HuH-7 (cell line): ENCODE data around the gene PPP5C.
"Not testable (repeated sequence)": the region's sequence is repeated elsewhere in the genome, so short reads cannot be mapped to it uniquely, and the experiment has no call there.

ENCODE experiments used
- DNase-seq: peaks from one replicate; pipeline ENCODE4 v3.0.0; 2011; ENCODE audit warnings: low spot score

The PPP5C gene

DNA sequence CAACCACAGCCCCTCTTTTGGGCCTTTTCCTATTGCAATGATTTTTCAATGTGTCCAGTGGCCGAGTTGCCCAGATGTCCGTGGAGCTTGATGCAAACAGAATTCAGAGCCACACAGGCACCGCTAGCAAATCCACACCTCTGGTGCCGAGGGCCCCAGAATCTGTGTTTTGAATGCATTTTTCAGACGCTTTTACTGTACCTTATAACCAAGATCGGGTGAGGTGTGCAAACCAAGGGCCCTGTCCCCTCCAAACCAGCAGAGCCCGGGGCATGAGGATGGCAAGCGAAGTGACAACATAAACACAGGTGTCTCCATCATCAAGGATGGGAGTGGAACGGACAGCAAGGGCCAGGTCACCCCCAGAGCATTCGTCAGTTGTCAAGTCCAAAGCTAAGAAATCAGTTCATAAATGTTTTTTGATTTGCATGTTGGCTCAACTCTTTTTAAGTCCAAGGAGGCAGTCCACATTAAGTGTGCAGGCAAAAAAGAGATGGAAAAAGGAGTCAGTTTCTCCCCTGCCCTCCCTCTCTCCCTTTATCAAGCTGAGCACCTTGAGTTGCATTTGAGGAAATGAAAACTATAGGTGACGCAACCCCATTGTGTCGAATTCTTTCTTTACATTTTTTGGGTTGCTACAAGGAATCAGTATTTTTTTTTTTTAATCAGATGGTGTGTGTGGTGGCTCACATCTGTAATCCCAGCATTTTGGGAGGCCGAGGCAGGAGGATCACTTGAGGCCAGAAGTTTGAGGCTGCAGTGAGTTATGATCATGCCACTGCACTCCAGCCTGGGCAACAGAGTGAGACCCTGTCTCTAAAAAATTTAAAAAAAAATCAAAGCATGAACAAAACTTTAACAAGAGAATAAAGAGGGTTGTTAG, 63.6 kb downstream of the PPP5C start:
- no peak for DNase-seq

- no peak for DNase-seq
Measured at GRCh38 chr19:46411088-46411924, 64.4 kb downstream of the PPP5C start.

DNA sequence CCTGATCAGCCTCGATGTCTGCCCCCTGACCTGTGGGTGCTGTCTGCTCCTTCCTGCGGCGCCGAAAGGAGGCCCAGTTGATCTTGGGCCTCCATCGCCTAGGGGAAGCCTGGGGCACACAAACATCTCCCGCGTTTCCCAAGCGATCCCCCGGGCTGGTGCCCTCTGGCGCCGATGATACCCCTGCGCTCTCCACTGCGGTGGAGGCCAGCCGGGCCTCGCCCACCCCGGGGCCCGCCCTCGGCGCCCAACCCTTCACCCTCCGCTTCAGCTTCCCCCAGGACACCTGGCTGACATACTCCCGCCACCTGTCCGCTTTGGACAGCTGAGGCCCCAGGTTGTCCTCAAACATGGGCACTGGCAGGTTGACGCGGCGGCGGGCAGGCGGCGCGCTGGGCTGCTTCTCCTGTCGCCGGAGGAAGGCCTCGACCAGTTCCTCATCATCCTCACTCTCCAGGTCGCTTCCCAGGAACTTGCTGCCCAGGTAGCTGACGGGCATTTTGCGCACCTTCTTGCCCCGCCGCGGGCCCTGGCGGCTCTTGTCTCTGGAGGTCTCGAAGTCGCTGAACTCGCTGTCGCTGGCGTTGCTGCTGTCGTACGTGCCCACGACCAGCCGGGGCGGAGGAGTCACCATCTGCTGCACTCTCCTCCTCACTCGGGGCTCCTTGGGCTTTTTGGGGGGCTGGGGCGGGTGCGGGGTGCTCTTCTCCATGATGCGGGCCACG, 65.2 kb downstream of the PPP5C start:
- DNase-seq = no peak

DNA sequence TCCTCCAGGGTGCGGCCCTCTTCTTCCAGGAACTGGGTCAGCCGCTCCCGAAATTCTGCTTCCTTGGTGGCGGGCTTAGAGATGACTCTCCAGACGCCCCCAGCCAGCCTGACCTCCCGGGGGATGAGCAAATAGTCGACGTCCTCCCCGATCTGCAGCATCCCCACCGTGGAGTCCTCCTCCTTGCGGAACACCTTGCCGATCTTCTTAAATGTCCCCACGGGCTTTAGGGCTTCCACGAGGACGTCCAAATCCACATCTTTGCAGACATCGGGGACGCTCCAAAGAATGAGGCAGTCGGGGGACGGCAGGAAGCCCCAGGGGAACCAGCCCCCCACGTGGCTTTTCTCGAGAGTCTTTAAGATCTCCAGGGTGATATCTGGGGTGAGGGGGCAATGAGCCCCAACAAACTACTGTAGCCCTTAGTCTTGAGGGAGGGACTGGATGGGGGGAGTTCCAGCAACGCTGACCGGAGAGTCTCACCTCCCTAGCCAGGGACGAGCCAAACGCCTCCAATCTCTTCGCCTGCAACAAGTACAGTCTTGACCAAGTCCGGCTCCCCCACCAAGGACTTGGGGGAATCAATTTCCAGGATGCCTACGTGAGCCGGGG, 65.9 kb downstream of the PPP5C start:
- DNase-seq = no peak

DNA sequence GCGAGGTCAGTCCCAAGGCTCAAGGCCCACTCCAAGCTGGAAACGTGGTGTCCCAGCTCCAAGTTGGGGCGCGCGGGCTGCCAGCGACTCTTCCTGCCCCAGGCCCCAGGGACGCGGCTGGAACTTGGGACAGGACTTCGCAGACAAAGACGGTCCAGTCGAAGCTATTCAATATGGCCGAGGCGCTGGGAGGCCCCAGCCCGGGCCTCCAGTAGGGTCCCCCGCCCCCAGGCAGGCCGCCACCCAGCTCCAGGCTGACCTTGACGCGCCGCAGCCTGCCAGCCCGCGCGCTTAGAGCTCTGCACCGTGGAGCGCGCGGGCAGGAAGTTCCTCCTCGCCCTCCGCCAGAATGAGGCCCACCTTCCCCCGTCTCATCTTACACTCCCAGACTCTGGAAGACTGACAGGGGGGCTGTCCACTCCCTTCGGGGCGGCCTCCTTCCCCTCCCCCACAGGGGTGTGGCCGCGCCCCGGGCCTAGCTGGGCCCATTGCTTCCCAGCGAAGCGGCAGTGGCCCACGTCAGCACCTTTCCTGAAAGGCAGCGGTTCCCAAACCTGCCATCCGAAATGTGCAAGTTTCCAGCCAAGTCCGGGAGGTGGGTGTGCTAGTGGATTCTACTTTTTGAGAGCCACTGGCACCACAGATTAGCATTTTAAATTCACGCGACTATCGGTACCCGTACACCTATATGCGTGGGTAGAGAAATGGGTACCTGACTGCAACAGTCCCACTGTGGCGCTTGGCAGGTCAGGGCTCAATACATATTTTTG, 66.6 kb downstream of the PPP5C start, which contains the start of gene CCDC8:
CCDC8 (minus strand) TSS at position 303 of the 770 bp plus-strand sequence. CDS start 754 bp downstream, outside the sequence.
- DNase-seq = peak; percentile 52

- DNase-seq = not testable (repeated sequence)
Measured at GRCh38 chr19:46414899-46415298, 68.0 kb downstream of the PPP5C start.

DNA sequence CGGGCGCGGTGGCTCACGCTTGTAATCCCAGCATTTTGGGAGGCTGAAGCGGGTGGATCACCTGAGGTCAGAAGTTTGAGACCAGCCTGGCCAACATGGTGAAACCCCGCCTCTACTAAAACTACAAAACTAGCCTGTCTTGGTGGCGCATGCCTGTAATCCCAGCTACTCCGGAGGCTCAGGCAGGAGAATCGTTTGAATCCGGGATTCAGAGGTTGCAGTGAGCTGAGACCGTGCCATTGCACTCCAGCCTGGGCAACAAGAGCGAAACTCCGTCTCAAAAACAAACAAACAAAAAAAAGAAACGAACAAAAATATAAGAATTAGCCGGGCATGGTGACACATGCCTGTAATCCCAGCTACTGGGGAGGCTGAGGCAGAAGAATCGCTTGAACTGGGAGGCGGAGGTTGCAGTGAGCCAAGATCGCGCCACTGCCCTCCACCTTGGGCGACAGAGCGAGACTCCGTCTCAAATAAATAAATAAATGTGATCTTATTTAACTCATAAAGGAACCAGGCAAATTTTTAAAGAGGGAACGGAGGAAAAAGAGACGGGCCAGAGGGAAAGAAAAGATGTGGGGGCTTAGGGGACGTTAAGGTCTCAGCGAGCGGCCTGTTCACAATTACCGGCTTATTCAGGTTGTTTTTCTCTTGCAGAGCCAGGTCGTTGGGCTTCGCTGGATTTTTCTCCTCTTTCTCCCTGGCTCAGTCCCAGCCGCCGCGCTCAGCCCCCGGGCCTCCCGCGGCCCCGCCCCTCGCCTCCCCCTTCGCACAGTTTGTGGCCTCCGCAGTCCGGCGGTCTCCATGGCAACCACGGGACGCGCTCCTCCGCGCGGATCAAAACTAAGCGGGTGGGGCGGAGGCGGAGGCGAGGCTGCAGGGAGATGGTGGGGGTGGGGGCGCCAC, 69.2 kb downstream of the PPP5C start:
- DNase-seq = peak; percentile 82

GRCh38 chr19:46420056-46420455, 73.2 kb downstream of the PPP5C start:
- DNase-seq = no peak

GRCh38 chr19:46422344-46422743, 75.5 kb downstream of the PPP5C start:
- no peak for DNase-seq

DNA sequence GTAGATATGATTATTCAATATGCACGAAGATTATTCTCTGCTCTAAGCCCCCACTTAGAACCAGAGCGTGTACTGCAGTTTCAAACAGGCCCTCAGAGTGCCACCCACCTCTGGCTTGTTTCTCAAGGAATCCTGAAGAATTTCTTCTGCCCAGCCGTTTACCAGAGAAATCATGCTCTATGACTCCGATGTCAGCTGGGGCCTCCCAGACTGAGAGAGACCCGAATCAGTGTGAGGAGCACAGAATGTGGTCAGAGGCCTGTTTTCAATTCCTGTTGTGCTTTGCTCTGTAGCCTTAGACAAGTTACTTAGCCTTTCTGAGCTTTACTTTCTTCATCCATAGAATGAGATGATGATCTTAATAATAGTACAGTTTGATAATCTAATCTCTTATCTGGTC, 76.3 kb downstream of the PPP5C start:
- DNase-seq = no peak

DNA sequence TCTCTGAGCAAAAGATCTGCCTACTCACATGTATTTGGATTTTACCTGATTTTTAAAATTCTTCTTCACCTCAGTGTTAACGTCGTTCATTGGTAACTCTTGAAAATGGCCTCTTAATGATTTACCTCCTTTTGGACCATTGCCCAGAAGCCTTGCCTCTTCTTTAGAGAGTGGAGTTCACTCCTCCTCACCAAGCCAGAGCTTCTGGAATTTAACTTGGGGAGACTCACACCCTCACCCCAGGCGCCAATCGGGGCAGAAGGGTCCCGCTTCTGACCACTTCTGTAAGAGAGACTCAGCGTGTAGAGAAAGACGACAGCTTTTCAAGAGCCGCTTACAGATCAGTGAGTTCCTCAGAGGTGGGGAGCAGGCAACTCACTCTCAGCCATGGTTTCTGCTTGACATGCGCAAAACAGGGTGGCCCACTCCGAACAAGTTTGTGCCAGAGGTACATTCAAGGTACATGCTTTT, 79.2 kb downstream of the PPP5C start:
- DNase-seq = no peak

GRCh38 chr19:46426506-46427162, 79.7 kb downstream of the PPP5C start:
- peak; percentile 93 for DNase-seq

DNA sequence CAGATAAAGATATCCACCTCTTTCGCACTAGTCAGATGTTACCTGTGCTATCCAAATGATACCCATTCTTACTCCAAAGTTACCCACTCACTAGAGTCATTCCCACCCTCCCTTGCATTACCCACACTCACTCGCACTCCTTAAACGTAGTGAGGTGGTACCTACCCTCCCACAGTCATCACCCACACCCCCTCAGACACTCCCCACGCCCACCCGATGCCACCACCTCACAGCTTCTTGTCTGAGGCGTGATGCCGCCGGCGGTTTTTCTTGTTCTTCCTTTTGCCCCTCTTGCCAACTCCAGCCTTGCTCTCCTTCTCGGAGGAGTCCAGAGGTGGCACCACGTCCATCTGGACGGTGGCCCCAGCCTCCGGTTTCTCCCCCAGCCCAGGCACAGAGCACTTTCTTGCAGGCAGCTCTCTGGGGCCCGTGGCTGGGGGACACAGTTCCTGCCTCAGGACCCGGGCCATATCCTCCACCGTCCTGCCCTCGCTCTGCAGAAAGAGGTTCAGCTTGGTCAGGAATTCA, 80.7 kb downstream of the PPP5C start:
- no peak for DNase-seq

GRCh38 chr19:46428239-46429135, 81.6 kb downstream of the PPP5C start, which contains the start of gene PNMA8C:
Gene PNMA8C, minus strand, starts transcription at chr19:46428936. Its CDS starts 577 bp downstream, at chr19:46428359.
- no peak for DNase-seq

DNA sequence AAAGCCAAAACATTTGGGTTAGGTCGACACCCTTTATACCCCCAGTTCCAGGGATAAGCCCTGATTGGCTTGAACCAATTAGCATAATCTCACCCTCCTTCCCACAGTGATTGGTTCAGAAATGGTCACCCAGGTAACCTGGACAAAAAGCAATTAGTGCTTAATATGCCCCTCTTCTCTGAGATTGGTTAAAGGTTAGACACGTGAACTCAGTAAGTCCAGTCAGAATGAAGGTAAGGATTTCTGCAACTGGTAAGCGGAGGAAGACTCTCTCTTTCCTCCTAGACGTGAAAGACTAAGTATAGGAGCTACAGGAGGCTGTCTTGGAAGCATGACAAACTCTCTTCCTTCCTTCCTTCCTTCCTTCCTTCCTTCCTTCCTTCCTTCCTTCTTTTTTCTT, 83.1 kb downstream of the PPP5C start:
- DNase-seq = no peak

GRCh38 chr19:46431824-46432223, 84.9 kb downstream of the PPP5C start:
- DNase-seq = peak; percentile 53

GRCh38 chr19:46433470-46433869, 86.6 kb downstream of the PPP5C start:
- DNase-seq = not testable (repeated sequence)

- DNase-seq = no peak
Measured at GRCh38 chr19:46435009-46435408, 88.1 kb downstream of the PPP5C start.
